Measurements from ENCODE around the gene SUOX.

DNA sequence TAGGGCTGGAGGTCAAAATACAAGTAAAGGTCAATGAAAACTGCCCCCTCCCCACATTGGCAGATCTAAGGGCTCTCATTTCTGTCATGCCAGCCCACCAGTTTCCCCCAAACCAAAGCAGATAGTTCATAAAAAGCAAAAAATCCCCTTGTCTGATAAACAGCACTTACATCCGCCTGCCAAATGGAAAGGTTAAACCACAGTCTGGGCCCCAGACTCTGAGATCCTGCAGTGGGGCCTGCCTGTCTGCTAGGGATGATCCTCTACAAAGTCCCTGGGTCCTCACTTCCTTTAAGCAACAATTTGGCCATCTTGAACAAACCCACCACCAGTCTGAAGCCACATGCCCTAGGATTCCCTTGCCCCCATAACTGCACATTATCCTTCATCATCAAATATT lies 34.9 kb downstream of the SUOX start:
- TF ChIP-seq, protein P1, sequence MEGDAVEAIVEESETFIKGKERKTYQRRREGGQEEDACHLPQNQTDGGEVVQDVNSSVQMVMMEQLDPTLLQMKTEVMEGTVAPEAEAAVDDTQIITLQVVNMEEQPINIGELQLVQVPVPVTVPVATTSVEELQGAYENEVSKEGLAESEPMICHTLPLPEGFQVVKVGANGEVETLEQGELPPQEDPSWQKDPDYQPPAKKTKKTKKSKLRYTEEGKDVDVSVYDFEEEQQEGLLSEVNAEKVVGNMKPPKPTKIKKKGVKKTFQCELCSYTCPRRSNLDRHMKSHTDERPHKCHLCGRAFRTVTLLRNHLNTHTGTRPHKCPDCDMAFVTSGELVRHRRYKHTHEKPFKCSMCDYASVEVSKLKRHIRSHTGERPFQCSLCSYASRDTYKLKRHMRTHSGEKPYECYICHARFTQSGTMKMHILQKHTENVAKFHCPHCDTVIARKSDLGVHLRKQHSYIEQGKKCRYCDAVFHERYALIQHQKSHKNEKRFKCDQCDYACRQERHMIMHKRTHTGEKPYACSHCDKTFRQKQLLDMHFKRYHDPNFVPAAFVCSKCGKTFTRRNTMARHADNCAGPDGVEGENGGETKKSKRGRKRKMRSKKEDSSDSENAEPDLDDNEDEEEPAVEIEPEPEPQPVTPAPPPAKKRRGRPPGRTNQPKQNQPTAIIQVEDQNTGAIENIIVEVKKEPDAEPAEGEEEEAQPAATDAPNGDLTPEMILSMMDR (IDR thresholded peaks at IDR 0.05), result no peak
- TF ChIP-seq, protein P2, sequence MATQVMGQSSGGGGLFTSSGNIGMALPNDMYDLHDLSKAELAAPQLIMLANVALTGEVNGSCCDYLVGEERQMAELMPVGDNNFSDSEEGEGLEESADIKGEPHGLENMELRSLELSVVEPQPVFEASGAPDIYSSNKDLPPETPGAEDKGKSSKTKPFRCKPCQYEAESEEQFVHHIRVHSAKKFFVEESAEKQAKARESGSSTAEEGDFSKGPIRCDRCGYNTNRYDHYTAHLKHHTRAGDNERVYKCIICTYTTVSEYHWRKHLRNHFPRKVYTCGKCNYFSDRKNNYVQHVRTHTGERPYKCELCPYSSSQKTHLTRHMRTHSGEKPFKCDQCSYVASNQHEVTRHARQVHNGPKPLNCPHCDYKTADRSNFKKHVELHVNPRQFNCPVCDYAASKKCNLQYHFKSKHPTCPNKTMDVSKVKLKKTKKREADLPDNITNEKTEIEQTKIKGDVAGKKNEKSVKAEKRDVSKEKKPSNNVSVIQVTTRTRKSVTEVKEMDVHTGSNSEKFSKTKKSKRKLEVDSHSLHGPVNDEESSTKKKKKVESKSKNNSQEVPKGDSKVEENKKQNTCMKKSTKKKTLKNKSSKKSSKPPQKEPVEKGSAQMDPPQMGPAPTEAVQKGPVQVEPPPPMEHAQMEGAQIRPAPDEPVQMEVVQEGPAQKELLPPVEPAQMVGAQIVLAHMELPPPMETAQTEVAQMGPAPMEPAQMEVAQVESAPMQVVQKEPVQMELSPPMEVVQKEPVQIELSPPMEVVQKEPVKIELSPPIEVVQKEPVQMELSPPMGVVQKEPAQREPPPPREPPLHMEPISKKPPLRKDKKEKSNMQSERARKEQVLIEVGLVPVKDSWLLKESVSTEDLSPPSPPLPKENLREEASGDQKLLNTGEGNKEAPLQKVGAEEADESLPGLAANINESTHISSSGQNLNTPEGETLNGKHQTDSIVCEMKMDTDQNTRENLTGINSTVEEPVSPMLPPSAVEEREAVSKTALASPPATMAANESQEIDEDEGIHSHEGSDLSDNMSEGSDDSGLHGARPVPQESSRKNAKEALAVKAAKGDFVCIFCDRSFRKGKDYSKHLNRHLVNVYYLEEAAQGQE (IDR thresholded peaks at IDR 0.05; ENCODE audit: low read depth, low read length), result no peak
- TF ChIP-seq CHD2 (IDR thresholded peaks at IDR 0.05; ENCODE audit: low read length, partially characterized antibody) (no peak), RAD21 (IDR thresholded peaks at IDR 0.05; ENCODE audit: low read length) (no peak), NRF1 (IDR thresholded peaks at IDR 0.05; ENCODE audit: low read depth, low read length) (no peak), ELF1 (IDR thresholded peaks at IDR 0.05) (no peak), SMC3 (IDR thresholded peaks at IDR 0.05; ENCODE audit: low read depth, low read length) (no peak), YY1 (IDR thresholded peaks at IDR 0.05; ENCODE audit: low read depth) (no peak)
- TF ChIP-seq, protein P3, sequence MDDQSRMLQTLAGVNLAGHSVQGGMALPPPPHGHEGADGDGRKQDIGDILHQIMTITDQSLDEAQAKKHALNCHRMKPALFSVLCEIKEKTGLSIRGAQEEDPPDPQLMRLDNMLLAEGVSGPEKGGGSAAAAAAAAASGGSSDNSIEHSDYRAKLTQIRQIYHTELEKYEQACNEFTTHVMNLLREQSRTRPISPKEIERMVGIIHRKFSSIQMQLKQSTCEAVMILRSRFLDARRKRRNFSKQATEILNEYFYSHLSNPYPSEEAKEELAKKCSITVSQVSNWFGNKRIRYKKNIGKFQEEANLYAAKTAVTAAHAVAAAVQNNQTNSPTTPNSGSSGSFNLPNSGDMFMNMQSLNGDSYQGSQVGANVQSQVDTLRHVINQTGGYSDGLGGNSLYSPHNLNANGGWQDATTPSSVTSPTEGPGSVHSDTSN (IDR thresholded peaks at IDR 0.05), result no peak

Measured in SK-N-SH (cell line).